DMS79 treated with DMSO at 0.1 percent for 48 hours (cell line): ENCODE data around the gene LY6G6C.

Experiments
- DNase-seq: peaks from one replicate; lab custom pipeline; 2025; lab: John Stamatoyannopoulos, UW

Gene LY6G6C

DNA sequence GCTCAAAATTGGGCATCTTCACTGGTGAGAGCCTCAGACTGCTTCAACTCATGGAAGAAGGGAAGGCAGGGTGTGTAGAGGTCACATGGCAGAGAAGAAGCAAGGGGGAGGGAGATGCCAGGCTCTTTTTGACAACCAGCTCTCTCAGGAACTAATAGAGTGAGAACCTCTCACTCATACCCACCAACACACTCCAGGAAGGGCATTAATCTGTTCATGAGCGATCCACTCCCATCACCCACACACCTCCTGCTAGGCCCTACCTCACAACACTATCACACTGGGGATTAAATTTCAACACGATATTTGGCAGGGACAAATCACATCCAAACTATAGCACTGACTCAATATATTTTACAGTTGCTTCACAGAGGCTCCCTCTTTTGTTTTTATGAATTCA is 20.3 kb upstream of the LY6G6C start:
- no peak for DNase-seq

DNA sequence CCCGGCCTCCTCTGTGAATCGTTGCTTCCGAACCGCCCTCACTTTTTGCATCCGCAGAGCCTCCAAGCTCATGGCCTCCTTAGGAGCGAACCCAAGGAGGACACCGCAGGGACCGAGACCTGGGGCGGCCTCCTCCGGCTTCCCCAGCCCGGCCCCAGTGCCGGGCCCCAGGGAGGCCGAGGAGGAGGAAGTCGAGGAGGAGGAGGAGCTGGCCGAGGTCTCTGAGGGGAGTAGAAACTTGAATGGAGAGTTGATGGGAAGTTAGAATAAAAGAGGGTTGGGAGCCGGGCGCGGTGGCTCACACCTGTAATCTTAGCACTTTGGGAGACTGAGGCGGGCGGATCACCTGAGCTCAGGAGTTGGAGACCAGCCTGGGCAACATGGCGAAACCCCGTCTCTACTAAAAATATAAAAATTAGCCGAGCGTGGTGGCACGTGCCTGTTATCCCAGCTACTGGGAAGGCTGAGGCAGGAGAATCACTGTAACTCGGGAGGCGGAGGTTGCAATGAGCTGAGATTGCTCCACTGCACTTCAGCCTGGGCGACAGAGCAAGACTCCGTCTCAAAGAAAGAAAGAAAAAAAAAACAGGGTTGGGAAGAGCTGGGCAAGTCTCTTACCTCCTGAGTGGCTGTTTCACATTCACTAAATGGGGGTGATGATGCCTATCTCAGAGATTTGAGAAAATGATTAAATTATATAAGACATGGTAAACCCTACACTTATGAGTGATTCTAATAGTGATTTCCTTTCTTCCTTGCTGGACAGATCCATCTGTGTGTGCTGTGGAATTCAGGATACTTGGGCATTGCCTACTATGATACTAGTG is 19.1 kb upstream of the LY6G6C start:
- DNase-seq: no peak

DNA sequence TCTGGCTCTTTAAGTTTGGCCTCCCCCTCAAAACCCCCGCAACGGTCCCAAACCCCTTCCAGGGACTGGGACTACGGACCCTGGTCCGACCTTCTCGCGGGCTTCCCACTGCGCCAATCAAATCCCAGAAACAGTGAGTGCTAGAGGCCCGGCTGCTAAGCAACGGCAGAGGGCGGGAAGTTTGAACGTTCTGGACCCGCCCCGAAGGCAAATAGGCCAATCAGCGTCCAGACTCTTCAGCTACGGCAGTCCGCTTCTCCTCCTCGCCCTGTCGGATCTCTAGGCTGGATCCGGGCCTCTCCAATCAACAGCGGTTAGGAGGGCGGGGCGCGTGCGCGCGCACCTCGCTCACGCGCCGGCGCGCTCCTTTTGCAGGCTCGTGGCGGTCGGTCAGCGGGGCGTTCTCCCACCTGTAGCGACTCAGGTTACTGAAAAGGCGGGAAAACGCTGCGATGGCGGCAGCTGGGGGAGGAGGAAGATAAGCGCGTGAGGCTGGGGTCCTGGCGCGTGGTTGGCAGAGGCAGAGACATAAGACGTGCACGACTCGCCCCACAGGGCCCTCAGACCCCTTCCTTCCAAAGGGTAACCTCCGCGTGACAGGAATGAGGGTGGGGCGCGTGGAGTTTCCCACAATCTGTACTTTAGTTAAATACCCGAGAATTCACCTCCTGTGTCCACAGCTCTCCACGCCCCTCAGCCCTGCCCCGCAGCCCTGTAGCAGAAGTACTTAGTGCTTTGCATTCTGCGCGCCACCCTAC is 18.3 kb upstream of the LY6G6C start, which contains the start of gene MSH5:
MSH5 (plus strand) TSS at position 367 of the 758 bp plus-strand sequence. CDS start 462 bp downstream, outside the sequence.
- peak; percentile 92 for DNase-seq

DNA sequence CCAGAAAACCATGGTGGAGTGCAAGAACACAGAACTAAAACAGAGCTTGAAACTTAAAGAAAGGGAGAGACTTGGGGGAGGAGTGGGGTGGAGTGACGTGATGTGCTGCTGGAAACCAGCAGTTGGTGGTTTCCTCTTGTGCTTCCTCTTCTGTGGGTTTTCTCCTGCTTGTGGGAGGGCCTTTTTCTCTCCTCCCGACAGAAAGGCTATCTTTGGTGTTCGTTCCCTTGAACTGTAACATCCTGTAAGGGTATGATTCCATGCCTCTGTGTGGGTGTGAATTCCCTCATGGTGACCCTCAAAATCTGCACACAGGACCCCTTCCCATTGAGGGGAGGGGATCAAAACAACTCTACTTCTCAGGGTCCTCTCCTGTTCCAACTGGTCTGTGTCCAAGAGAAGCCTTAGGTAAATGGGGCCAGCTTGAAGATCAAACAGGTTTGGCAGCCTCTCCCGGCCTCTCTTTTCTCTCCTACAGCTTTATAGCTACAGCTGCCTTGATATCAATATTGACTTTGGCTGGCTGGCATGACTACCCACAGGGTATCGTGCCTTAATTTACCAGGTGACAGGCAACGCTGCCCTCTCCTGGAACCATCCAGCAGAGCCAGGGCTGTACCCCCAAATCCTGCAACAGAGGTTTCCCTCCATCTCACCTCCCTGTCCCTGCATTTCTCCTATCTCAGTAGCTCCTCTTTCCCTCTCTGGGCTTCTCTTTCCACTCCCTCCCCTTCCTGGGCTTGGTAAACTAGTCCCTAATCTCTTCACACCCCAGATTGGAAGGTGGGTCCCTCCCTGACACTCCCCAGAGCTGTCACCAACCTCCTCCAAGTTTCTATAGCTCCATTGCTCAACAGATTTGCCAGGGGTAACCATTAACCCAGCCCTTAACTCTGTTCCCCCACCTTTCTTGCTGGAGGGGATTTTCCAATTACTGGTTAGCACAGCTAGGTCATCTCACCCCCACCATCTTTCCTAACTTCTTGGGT is 16.7 kb upstream of the LY6G6C start:
- peak; percentile 86 for DNase-seq

DNA sequence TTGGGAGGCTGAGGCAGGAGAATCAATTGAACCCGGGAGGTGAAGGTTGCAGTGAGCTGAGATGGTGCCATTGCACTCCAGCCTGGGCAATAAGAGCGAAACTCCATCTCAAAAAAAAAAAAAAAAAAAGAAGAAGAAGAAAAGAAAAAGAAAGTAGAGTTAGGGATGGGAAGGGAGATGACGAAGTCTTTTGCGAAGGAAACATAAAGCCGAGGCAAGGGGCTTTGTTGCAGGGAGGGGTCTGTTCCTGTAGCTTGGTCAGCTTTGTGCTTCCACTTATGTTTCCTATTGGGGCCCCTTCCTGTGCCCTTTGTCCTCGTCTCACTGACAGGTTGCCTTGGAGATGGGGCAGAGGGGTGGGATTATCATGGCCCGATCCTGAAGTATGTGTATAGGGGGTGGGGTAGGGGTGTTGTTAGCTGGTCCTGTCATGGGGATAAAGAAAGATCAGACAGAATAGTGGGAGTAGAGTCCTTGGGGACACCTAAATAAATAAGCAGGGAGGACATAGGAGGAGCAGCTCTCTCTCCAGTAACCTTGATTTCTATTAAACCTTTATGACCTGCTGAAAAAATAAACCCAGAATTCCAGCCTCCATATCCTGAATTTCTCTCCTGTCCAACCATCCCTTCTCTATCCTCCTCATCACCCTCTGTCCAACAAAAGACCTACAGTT is 15.9 kb upstream of the LY6G6C start:
- peak; percentile 62 for DNase-seq

DNA sequence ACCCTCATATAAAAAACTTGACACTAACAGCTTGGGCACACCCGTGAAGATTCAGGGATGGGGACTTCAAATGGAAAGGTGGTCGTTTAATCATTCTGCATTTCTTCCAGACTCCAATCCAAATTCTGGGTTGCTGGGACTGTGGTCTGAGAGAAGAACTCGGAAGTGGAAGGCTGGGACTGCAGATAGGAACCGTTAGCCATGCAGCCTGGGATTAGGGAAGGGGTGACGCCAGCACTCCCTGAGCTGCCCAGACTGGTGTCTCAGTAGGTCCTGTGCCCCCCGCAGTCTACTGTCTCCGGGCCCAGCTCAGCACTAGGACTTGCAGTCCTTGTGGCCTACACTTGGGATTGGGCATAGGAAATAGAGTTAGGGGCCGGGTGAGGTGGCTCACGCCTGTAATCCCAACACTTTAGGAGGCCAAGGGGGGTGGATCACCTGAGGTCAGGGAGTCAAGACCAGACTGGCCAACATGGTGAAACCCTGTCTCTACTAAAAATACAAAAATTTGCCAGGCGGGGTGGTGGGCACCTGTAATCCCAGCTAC is 15.3 kb upstream of the LY6G6C start:
- DNase-seq: no peak

DNA sequence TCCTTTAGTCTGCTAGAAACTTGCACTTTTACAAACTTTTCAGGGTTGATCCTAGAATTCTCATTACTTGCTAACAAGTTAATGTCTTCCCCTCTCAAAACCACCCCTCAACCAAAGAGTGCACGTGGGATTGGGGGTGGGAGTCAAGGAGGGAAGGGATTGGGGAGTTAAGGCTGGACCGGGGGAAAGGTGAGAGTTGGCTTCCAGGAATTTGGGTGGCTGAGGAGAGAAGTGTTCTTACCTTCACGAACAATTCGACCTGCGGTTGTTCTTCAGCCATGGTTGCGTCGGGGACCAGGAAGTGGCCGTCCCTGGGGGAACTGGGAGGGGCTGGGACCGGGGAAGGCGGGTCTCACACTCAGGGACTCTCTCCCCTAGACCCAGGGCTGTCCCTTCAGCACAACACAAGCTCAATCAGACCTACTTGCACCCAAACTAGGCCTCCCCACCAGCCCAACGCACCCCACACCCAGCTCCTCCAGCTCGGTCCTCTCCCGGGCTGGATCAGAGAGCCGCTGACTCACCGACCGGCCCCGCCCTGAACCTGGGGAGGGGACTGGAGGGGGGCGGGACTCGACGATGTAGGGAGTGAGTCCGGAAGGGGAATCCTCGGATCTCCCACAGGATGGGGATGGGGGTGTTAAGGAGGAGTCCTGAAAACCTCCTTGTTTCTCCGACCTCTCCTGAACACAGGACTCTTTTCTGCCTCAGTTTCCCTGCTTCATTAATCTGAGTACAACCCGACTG is 14.6 kb upstream of the LY6G6C start, which contains the start of gene CLIC1:
CLIC1 (minus strand) TSS at position 510 of the 747 bp plus-strand sequence; CDS start at position 280, 230 bp downstream.
- peak; percentile 87 for DNase-seq

DNA sequence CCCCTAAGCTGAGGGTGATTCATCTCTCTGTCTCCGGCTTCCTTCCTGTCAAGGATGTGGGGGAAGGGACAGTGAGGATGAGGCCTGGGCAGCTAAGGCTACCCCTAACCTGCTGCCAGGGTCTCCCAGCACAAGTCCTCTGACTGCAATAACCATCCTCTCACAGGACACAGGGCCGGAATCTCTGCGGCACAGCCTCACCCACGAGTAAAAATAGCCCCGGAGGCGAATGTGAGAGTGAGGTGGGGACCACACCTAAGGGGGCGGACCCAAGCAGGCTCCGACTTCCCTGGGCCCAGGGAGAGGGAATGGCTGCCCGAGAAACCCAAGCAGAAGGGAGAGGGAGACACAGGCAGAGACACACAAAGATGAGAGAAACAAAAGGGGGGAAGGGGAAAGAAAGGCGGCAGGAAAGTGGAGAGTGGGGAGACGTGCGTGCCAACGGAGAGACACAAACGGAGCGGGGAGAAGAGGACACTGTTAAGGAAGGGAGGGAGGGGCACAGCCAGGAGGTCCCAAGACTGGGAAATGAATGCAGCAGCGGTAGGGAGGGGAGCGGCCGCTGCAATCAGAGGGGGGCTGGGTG is 13.4 kb upstream of the LY6G6C start:
- DNase-seq: peak; percentile 39

DNA sequence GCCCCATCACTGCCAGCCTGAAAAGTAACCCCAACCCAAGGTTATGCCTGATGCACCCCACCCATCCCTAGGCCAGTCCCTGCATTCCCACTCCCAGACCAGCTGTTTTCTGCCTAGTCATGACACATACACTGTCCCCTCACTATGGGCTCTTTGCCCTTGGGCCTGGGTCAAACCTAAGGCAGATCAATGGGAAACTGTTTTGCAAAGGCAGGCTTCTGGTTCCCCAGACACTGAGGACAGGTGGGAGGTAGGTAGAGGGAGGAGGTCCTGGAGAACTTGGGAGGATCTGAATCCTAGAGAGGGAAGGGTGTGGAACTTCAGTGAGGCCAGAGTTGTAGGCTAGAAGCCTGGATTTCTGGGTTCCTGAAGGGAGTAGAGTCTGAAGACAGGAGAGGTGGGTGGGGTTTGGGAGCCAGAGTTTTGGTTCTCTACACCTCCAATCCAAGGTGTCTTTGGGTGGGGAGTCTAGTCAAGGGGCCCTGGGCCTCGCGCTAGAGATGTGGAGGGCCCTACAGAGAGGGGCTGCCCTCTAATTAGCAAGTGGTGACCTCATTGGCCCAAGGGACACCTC is 12.8 kb upstream of the LY6G6C start:
- DNase-seq: no peak

DNA sequence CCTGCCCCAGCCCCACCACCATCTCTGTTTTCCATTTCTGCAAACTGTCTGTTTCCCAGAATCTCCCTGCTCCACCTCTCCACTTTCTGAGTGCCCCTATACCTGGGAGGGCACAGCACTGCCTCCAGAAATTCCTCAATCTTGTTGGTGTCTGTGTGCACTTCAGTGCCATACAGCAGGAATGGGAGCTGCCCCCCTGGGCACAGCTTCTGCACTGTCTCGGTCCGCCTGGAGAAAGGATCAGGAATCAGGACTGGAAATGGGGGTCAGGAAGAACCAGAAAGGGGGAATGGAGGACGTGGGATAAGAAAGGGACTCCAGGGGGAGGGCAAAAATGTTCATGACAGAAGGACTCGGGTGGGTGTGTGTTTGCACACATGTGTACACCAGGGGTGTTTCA is 12.2 kb upstream of the LY6G6C start:
- DNase-seq: no peak

DNA sequence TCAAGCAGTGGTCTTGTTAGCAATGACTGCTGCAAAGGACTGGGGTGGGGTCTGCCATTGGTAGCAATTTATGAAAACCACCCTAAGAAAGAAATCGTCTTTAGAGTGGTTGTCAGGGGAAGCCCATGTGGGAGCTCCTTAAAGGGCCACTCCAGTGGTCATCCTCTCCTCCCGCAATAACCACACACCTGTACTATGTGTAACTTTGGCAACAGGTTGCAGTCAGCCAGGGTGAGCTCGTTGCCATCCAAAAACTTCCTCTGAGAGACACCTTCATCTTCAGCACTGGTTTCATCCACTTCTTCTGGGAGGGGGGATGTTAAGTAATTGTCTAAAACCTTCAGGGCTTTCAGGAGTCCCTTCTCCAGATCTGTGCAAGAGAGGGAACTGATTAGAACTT is 10.5 kb upstream of the LY6G6C start:
- no peak for DNase-seq

DNA sequence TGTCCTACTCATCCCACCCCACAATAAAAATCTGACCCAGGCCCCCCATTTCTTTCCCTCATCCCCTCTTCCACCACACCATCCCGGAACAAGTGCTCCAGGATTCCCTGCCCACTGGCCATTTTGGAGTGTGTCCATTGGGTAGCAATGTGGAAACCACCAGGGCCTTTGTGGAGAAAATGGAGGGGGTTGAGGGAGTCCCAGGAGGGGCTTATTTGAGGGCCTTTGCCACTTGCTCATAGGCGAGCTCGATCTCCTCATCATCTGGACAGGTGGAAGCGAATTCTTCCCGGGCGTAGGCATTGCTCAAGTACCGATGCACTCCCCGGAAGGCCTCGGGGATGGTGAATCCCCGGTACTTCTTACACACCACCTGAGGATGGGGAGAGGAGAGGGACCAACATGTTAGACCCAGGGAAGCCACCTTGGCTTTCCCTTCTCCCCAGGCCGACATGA is 9.1 kb upstream of the LY6G6C start:
- DNase-seq: no peak

DNA sequence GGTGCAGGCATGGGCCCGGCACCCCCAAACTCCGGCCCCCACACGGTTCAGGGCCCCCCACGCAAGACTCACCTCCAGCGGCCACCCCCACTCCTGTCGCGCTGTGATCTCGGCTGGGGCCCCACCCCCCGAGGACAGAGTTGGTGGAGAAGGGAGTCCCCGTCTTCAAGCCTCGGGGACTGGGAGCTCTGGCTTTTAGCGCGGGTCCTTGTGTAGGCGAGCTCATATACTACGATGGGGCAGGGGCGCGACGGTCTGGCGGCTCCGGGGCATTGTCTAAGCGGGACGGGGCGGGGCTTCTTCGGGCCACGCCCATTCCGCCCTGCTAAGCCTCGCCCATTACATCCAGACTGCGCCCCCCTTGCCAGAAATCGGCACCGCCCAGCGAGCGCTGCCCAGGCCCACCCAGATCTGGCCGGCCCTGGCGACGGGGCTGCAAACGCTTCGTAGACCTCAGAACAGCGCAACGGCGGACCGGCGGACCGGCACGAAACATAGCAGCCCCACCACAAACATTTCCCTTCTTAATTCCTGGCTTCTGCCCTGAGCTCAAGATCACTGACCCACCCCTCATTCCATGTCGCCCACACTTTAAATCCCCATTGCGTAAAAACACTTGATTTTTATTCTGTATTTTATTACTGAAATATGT is 8.6 kb upstream of the LY6G6C start:
- DNase-seq: no peak

DNA sequence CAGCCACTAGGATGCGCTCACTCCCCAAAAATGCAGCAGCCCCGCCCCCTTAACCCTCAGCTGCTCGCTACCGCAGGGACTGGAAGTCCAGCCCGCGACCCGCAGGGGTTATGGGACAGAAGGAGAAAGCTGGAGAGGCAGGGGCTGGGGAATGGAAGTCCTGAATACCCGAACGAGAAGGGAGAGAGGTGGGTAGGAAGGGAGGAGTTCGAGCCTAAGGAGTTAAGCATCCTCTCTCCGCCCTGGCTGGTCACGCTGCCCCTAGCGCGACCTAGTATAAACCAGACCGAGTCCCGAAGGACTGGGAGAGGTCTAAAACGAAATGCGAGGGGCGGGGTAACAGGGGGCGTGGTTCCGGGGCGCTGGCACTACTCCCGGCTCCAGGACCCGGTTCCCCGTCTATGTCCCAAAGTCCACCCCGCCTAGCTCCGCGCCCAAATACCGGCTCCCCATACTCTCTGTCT is 8.0 kb upstream of the LY6G6C start:
- DNase-seq: no peak

DNA sequence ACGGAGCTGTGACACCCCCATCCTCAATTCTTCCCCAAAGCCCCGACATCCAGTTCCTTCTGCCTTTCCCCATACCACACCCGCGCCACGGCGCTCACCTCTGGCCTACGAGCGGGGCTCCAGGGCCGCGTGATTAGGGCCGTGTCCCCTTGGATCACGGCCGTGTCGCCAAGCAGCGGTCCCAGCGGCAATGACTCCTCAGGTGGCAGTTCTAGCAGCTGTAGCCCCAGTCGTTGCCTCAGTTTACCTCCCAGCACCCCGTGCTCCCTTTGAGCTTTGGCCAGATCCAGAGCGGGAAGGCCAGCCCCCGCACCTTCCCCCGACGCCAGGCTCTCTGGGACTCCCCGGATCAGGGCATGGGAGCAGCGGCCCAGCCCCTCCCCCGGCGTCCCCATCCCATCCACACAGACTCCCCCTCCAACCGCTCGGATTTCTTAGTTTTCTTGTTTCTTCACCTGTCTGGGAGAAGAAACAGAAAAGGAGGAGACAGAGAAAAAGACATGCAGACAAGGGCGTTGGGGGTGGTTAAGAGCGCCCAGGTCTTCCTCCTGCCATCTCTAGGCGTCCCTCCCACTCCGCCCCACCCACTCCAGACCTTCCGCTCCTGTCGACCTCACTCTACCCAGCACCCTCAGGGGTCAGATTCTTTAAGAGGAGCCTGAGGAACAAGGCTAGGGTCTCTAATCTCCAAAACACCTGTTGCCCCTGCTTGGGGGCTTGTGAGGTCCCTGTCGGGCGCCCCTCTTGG is 7.4 kb upstream of the LY6G6C start, which contains the start of gene DDAH2:
DDAH2 (minus strand) TSS at position 533 of the 748 bp plus-strand sequence; CDS start at position 395, 138 bp downstream.
- DNase-seq: no peak

DNA sequence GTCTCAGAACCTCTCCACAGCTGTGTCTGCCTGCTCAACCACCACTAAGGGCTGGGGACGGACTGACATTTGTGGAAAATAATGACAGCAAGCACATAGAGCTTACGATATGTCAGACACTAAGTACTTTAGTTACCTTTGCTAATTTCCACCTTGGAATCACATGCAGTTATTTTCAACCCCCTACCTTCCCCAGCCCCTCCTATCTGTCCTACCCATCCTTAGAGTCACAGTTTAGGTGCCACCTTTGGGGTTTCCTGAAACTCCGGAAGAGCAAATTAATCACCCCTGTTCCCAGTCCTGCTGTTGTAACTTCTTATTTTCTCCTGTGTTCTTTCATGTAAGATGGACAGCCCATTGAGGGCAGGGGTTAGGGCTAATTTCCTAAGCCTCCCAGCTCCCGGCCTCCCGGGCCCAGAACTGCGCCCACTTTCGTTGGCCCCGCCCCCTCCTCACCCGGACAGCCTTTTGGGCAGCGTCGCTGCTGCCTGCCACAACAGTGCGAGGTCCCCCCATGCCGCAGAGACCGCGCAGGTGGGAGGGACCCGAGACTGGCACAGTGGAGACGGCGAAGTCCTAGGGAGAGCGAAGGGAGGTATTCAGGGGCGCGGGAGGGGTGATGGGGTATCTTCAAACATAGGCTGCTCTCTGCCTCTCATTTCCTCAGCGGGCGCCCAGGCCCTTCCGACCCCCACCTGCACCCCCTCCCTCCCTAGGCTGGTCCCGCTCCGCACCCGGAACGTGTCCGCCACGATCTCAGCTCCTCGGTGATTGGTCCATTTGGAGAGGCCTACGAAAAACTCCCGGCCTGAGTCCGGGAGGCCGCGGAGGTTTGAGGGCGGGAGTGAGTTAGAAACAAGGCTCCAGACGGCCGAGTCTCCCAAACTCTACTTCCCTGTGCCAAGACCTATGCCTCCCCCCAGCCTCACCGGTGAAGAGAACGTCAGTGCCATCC is 6.4 kb upstream of the LY6G6C start:
- DNase-seq: no peak
